Lung (tissue), 12 donors: Measurements from ENCODE around the gene ZNF365. TPM values are rescaled to one million over a fixed set of nuclear protein-coding genes. Genes with fewer than 3 reads are reported as not detected.
"Not testable (repeated sequence)": the region's sequence is repeated elsewhere in the genome, so short reads cannot be mapped to it uniquely, and the experiment has no call there.

Experiments used
- ATAC-seq: fragments of 200-7000 bp; cut with Tn5 transposase; one replicate; pipeline ENCODE4 v1.9.1; 2020; ENCODE audit warnings: moderate number of reproducible peaks; ENCODE audit not compliant: insufficient read depth, low FRiP score
- DNase-seq, 3 donors: peaks; one replicate each; pipeline ENCODE4 v3.0.0-alpha.2; 2013 to 2017
- H3K27ac ChIP-seq, 2 donors: one replicate each; pipeline ENCODE4 v1.5.1; 2013; ENCODE audit warnings: mild to moderate bottlenecking in 2 of 2, moderate library complexity in 2 of 2, control low read depth in 1 of 2, inconsistent platforms in 1 of 2, low read depth in 1 of 2, low read length in 1 of 2
- H3K27me3 ChIP-seq, 3 donors: one replicate each; pipeline ENCODE4 v1.5.1; 2013; ENCODE audit warnings: low read length in 2 of 3; ENCODE audit not compliant: control insufficient read depth in 3 of 3, insufficient read depth in 3 of 3
- H3K36me3 ChIP-seq, 4 donors: one replicate each; pipeline ENCODE4 v1.5.1; 2013; ENCODE audit warnings: low read length in 4 of 4, mild to moderate bottlenecking in 1 of 4, moderate library complexity in 1 of 4; ENCODE audit not compliant: control insufficient read depth in 4 of 4, insufficient read depth in 4 of 4
- H3K4me1 ChIP-seq, 5 donors: one replicate each; pipeline ENCODE4 v1.5.1; 2013; ENCODE audit warnings: low read length in 5 of 5, mild to moderate bottlenecking in 2 of 5, moderate library complexity in 1 of 5; ENCODE audit not compliant: control insufficient read depth in 5 of 5, insufficient read depth in 5 of 5
- H3K4me3 ChIP-seq: one replicate; pipeline ENCODE4 v1.5.1; 2013; ENCODE audit warnings: mild to moderate bottlenecking, control low read depth, moderate library complexity
- H3K9ac ChIP-seq, 2 donors: one replicate each; pipeline ENCODE4 v1.5.1; 2013; ENCODE audit warnings: low read length in 2 of 2, control low read depth in 1 of 2; ENCODE audit not compliant: insufficient read depth in 1 of 2
- H3K9me3 ChIP-seq, 4 donors: one replicate each; pipeline ENCODE4 v1.5.1; 2013; ENCODE audit warnings: low read length in 3 of 4, mild to moderate bottlenecking in 1 of 4, moderate library complexity in 1 of 4; ENCODE audit not compliant: control insufficient read depth in 4 of 4, insufficient read depth in 3 of 4
- CTCF ChIP-seq: IDR thresholded peaks from 2 replicates; pipeline ENCODE4 v1.5.1; 2012; ENCODE audit warnings: mild to moderate bottlenecking; ENCODE audit errors: control extremely low read depth, extremely low read depth
- WGBS, 2 donors: extraction: QIAGEN DNeasy Blood & Tissue Kit; methylation state at CpG; one replicate each; pipeline ENCODE4 v1.1.7; 2013; 5-methylcytosine and 5-hydroxymethylcytosine counted together
- polyA plus RNA-seq, 2 donors: library from polyadenylated mRNA; stranded (reverse); fragments of 200-250 nt; gene quantifications; one replicate each; pipeline ENCODE4 v1.2.1, GENCODE V29; 2013
- total RNA-seq, 2 donors: library from RNA; depleted of rRNA in 1 of 2; stranded (reverse); fragments of >200 nt in 1 of 2; gene quantifications; one replicate each; pipeline ENCODE4 v1.2.1, GENCODE V29; 2014 to 2021
- donor health status: control.
- donor health status: control.
- donor health status: Bipolar disorder and iron deficiency.
- donor health status: healthy.
- donor health status: DM: yes; HTN: yes; CAD: no.

ZNF365 gene
- total and polyA plus RNA-seq, 4 donors = 0.80 to 2.4 (median 1.2) TPM

GRCh38 chr10:62399211-62399610, 25.0 kb downstream of the ZNF365 start:
- H3K9ac ChIP-seq = no peak overlapping the region
- 94 to 97% methylated on average over 5 of the region's 5 CpGs for WGBS, 2 donors
- ATAC-seq = no peak

GRCh38 chr10:62402508-62402907, 28.3 kb downstream of the ZNF365 start:
- Histone ChIP-seq H3K36me3 (no peaks in the 10 kb centered on the region), H3K27ac (no peak overlapping the region), H3K4me1 (no peaks in the 10 kb centered on the region), H3K9ac (no peak overlapping the region), H3K9me3 (peaks cover 0 to 3% (median 1%) of the 10 kb centered on the region in 4 donors), H3K27me3 (no peaks in the 10 kb centered on the region), H3K4me3 (no peak overlapping the region)
- TF ChIP-seq CTCF = no peak
- DNase-seq (peak in 1 of 3 donors; percentile 29), ATAC-seq (no peak)

More at GRCh38 chr10:62399211-62399610, 25.0 kb downstream of the ZNF365 start:
- Histone ChIP-seq H3K27ac (no peak overlapping the region), H3K27me3 (no peaks in the 10 kb centered on the region), H3K9me3 (no peaks in the 10 kb centered on the region), H3K36me3 (no peaks in the 10 kb centered on the region), H3K4me1 (no peaks in the 10 kb centered on the region), H3K4me3 (no peak overlapping the region)
- TF ChIP-seq CTCF = no peak
- DNase-seq = no peak

- not testable (repeated sequence) for ATAC-seq
Observed at GRCh38 chr10:62410528-62410927, 36.4 kb downstream of the ZNF365 start.

GRCh38 chr10:62410934-62411333, 36.8 kb downstream of the ZNF365 start:
- WGBS, 2 donors = 88 to 94% methylated on average over 1 of the region's 1 CpG
- H3K27ac ChIP-seq, DNase-seq, H3K9me3 ChIP-seq, H3K4me3 ChIP-seq, H3K27me3 ChIP-seq, H3K4me1 ChIP-seq, H3K9ac ChIP-seq, ATAC-seq, H3K36me3 ChIP-seq: not testable (repeated sequence)

More at GRCh38 chr10:62410528-62410927, 36.4 kb downstream of the ZNF365 start:
- H3K27me3 ChIP-seq, H3K9ac ChIP-seq, H3K36me3 ChIP-seq, H3K27ac ChIP-seq, H3K4me1 ChIP-seq, DNase-seq, H3K9me3 ChIP-seq, H3K4me3 ChIP-seq: not testable (repeated sequence)
- WGBS, 2 donors = 74 to 83% methylated on average over 1 of the region's 1 CpG

GRCh38 chr10:62413048-62413447, 38.9 kb downstream of the ZNF365 start:
- no peak overlapping the region for H3K9ac ChIP-seq
- no peaks in the 10 kb centered on the region for H3K36me3 ChIP-seq
- no peaks in the 10 kb centered on the region for H3K4me1 ChIP-seq
- no peak for TF ChIP-seq CTCF
- no peaks in the 10 kb centered on the region for H3K27me3 ChIP-seq
- peaks cover 0 to 7% (median 0%) of the 10 kb centered on the region in 4 donors for H3K9me3 ChIP-seq
- H3K4me3 ChIP-seq = no peak overlapping the region
- WGBS, 2 donors = 86 to 89% methylated on average over 5 of the region's 5 CpGs
- ATAC-seq (no peak), DNase-seq (no peak)
- H3K27ac ChIP-seq = no peak overlapping the region
